GM21528 (cell line): ENCODE data around the gene H2BK1.

Experiments
- ATAC-seq: cut with Tn5 transposase; IDR thresholded peaks from one replicate; pipeline ENCODE4 v1.9.1; 2021; ENCODE audit warnings: mild to moderate bottlenecking, moderate library complexity; ENCODE audit not compliant: unreplicated experiment, low FRiP score

Gene H2BK1

DNA sequence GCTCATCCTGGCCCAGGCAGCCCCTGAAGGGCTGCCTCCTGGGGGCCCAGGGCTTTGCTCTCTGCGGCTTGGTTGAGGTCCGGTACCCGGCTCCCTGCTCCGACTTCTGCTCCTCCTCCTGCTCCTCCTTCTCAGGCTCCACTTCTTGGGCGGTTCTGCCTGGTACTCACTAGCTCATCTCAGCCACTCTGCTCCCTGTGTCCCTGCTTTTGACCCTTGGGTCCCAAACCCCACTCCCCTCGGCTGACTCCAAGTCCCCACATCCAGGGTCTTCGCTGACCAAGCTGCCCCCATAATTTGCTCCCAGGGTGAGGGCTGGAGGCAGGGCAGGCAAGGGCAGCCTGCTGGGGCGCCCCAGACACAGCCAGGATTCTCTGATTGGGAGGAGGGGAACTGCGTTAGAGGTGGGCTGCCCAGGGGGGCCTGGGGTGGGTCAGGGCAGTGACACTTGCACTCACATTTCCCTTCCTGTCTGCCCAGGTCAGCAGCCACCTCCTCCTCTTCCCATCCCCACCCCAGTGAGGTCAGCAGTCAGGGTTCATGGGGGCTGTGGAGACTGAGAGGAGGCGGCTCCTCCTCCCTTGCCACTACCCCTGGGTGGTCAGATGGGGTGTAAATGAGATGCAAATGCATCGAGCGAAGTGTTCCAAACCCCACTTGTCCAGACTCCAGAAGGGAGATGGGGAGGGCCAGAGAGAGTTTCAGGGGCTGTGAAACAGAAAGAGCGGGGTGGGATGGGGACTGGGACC lies 36.0 kb upstream of the H2BK1 start:
- no peak for ATAC-seq

DNA sequence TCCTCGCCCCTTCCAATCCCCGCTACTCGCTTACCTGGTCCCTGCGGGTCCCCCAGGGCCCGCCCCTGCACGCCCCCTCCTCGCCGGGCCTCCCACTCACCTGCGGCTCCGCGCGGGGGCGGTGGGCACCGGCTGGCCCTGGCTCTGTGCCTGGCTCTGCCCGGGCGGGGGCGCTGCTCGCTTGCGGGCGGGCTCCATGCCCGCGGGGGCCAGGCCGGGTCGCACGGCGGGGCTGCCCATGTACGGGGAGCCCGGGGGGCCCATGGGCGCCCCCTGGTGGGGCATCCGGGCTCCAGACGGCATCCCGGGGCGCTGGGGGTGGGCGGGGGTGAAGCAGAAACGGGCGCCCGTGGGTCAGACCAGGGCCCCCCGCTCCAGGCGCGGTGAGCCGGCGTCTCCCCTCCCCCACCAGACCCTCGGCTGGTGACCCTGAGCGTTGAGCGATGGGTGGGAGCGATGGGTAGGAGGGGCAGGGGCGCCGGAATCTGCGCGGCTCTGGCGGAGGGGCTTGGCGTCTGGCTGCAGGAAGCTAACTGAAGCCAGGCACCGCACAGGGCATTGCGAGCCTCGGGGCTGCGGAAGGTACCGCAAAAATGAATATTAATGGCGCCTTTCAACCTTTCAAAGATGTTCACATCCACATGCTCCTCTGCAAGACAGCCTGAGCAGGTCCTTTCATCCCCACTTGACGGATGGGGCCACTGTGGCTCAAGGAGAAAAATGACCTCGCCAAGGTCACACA lies 35.2 kb upstream of the H2BK1 start:
- ATAC-seq: no peak

DNA sequence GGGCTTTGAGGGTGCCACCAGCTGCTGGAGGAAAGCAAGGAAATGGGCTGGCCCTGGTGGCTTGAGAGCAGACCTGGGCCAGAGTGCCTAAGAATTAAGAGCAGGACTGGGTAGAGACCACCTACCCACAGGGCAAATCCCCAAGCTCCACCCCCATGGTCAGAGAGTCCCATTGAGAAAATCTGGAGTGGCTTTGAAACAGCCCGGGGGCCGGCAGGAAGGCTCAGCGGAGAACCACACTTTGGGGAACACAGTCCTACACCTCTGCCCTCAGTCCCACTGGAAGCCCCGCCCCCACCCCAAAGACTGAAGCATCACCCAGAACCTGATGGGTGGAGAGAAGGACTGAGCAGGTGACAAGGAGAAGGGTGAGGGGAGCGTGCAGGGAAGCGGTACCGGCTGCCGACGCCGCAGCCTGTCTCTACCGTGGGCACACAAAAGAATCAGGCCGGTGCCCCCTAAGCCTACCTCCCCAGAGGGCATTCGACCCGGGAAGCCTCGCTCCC lies 34.6 kb upstream of the H2BK1 start:
- no peak for ATAC-seq

- ATAC-seq: no peak
Measured at GRCh38 chr7:151244196-151244840, 34.0 kb upstream of the H2BK1 start.

GRCh38 chr7:151243408-151244195 lies 33.3 kb upstream of the H2BK1 start:
- ATAC-seq: no peak

DNA sequence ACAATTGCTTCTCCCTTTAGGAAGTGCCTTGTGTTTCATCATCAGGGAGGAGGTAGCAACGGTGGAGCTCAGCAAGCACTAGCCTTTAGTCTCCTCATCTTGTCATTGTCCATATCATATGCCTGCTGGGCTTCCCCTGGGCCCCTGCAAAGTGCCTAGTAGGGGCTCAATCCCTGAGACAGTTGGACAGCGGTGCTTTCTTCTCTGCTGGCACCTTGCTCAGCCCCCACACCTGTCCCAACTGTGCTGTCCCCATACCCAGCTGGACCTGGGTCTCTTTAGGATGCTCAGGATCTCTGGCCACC lies 32.7 kb upstream of the H2BK1 start:
- ATAC-seq: no peak

- no peak for ATAC-seq
Measured at GRCh38 chr7:151242159-151243044, 32.1 kb upstream of the H2BK1 start.

- ATAC-seq: no peak
Measured at GRCh38 chr7:151241755-151242096, 31.4 kb upstream of the H2BK1 start.

DNA sequence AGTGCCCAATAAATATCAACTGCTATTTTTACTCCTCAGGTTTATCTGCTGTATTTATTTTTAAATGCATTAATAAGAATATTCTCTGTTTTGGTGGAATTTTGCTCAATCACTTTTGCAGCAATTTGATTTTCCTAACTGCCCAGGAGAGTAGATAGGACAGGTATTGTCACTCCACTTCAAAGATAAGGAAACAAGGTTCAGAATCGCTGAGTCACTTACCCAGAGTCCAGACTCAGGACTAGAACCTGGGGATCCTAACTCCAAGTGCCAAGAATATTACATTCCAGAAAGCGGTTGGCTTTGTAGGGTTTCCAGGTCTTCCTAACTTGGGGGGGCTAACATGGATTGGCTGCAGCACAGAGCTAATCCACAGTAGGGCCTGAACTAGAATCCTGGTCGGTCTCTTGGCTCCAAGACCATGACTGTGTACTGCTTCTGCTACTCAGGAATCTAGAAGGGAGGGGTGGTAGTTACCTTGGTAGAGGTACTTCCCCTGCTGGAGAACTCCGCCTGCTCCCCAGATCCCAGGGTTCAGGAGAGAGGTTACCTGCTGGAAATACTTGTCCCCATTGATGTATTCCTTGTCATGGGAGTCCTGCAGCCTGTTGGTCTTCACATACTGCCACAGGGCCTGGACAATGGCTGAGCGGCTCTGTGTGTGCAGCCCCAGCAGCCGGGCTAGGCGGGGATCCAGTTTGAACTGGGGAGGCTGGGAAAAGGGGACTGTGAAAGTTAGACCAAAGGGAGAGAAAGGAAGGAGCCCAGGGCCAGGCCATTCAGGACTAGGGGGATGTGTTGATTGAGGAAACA lies 30.9 kb upstream of the H2BK1 start:
- ATAC-seq: no peak

DNA sequence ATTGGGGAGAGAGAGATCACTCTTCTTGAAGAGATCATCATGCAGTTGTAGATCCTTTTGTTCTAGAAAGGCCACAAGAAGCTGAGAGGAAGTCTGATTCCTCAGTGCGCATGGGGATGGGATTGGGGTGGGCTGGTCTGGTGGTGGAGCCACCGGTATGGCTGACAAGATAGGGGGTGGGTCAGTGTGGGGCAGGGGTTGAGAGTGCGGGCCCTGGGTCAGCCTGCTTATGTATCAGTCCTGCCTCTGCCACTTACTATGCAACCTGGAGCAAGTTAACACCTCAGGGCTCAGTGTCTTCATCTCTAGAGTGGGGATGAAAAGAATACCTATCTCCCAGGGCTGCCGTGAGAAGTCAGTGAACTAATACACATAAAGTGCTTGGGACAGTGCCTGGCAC lies 30.2 kb upstream of the H2BK1 start:
- no peak for ATAC-seq

DNA sequence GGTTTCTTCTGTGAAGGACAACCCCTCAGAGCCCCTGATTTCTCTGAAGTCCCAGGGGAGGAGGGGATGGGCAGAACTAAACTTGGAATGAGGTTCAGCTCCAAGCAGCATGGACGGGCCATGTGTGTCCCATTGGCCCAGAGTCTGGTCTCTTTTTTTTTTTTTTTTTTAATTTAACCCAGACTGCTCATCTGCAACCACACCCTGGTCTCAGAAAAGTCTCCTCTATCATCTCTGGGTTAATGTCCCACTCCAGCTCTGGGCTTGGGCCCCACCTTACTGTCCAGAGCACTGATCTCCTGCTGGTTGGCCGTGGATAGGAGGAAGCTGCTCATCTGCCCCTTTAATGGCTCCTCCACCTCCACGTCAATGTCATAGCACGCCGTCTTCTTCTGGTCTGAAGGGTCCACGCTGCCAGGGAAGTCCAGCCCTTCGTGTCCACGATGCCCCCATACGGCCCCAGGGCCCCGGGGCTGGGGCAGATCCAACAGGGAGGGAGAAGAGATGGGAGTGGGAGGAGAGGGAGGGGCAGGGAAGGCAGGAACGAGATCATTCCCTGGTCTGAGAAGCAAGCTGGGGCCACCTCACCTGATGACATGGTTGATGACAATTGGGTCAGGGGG lies 29.7 kb upstream of the H2BK1 start:
- ATAC-seq: no peak

DNA sequence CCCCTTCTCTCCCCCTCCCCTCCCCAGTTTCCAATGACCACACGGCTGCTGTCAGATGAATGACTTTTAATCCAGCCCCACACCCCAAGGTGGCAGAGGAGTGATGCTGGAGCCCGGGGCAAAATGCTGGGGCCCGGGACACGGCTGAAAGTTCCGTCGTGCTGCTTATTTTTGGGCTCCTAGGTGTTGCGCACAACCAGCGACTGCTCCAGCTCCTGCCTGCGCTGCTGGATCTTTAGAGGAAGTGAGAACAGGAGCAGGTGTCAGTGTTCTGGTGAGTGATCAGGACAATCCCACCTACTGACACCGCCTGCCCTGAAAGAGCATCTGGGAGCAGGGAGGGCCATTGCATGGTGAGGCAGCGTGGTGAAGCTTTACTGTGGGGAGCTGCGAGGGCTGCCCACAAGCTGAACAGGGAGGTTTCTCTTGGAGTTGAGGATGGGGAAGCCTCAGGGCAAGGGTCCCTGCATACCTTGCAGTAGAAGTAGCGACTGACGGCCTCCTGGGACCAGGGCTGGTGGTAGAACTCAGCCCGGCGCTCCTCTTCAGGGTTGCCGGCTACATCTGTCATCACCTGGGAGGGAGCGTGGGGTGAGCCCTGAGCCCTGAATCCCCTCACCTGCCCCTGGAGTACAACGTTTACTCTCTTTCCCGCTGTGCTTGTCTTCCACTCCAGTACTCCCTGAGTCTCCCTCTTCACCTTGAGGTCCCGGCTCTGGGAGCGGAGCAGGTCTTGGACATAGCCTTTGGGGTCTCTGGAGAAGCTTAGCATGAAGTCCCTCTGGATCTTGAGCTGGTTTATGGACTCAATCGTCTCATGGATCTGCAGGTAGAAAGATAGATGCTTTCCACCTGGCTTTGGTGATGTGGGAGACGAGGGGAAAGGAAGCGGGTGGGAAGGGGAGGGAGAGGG lies 28.9 kb upstream of the H2BK1 start:
- no peak for ATAC-seq

GRCh38 chr7:151238190-151238810 lies 28.0 kb upstream of the H2BK1 start:
- no peak for ATAC-seq

DNA sequence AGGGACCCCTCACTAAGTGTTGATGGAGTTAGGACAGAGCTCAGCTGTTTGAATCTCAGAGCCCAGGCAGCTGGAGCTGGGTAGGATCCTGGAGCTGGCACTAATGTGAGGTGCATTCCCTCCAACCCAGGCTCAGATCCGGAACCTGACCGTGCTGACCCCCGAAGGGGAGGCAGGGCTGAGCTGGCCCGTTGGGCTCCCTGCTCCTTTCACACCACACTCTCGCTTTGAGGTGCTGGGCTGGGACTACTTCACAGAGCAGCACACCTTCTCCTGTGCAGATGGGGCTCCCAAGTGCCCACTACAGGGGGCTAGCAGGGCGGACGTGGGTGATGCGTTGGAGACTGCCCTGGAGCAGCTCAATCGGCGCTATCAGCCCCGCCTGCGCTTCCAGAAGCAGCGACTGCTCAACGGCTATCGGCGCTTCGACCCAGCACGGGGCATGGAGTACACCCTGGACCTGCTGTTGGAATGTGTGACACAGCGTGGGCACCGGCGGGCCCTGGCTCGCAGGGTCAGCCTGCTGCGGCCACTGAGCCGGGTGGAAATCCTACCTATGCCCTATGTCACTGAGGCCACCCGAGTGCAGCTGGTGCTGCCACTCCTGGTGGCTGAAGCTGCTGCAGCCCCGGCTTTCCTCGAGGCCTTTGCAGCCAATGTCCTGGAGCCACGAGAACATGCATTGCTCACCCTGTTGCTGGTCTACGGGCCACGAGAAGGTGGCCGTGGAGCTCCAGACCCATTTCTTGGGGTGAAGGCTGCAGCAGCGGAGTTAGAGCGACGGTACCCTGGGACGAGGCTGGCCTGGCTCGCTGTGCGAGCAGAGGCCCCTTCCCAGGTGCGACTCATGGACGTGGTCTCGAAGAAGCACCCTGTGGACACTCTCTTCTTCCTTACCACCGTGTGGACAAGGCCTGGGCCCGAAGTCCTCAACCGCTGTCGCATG lies 27.2 kb upstream of the H2BK1 start:
- no peak for ATAC-seq

DNA sequence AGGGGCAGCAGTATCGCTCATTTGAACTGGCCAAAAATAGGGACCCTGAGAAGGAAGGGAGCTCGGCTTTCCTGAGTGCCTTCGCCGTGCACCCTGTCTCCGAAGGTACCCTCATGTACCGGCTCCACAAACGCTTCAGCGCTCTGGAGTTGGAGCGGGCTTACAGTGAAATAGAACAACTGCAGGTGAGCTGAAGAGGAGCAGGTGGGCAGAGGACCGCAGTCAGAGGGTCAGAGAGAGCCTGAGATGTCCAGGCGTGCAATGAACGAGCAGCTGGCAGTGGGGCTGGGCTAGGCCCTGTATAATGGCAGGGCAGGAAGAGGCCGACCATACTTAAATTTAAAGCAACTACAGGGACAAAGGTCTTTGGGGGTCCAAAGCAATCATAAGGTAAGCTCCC lies 26.1 kb upstream of the H2BK1 start:
- no peak for ATAC-seq

DNA sequence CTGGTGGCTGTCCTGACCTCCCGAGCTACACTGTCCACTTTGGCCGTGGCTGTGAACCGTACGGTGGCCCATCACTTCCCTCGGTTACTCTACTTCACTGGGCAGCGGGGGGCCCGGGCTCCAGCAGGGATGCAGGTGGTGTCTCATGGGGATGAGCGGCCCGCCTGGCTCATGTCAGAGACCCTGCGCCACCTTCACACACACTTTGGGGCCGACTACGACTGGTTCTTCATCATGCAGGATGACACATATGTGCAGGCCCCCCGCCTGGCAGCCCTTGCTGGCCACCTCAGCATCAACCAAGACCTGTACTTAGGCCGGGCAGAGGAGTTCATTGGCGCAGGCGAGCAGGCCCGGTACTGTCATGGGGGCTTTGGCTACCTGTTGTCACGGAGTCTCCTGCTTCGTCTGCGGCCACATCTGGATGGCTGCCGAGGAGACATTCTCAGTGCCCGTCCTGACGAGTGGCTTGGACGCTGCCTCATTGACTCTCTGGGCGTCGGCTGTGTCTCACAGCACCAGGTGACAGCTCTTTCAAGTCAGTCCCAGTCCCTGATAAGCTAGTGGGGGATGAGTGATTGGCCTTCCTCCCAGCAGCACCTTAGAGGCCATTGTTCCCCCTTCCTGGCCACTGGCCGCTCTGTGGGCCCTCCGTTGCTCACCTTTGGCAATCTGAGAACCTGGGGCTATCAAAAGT lies 25.0 kb upstream of the H2BK1 start:
- ATAC-seq: no peak
